CD4-positive, alpha-beta memory T cell (primary cell): Measurements from ENCODE around the gene IGHMBP2. TPM values are rescaled to one million over a fixed set of nuclear protein-coding genes. Genes with fewer than 3 reads are reported as not detected.

Source experiments
- polyA plus RNA-seq, 2 donors: library from polyadenylated mRNA; unstranded; fragments of 300-500 nt; fragmentation: Illumina TruSeq; gene quantifications; one replicate each; pipeline ENCODE4 v1.2.3, GENCODE V29; 2021
- total RNA-seq, 2 experiments: library from RNA; stranded (reverse); gene quantifications; one replicate each; pipeline ENCODE4 v1.2.3, GENCODE V29; 2021

Gene IGHMBP2
- total and polyA plus RNA-seq, 4 experiments from 2014 or later, result 3.8 to 37.6 (median 22.7) TPM

Other genes with a start within 250 kb of the IGHMBP2 start
- gene GAL, start 219.3 kb upstream of the IGHMBP2 start, total RNA-seq, result not detected
- gene GAL, start 219.3 kb upstream of the IGHMBP2 start, polyA plus RNA-seq, result not detected
- gene TESMIN, start 152.4 kb upstream of the IGHMBP2 start, total RNA-seq, result 1 to 10 TPM; 5.7 to 5.8 TPM
- 1 to 10 TPM; 2.6 to 3.4 TPM for gene TESMIN, start 152.4 kb upstream of the IGHMBP2 start, polyA plus RNA-seq
- gene CPT1A, start 62.0 kb upstream of the IGHMBP2 start, total RNA-seq, result 10 to 100 TPM; 29.3 to 35.5 TPM
- 1 to 10 TPM; 7.5 to 7.7 TPM for gene CPT1A, start 62.0 kb upstream of the IGHMBP2 start, polyA plus RNA-seq
- gene MRPL21, start 59 bp upstream of the IGHMBP2 start, total RNA-seq, result 10 to 100 TPM; 36.2 to 37.3 TPM
- gene MRPL21, start 59 bp upstream of the IGHMBP2 start, polyA plus RNA-seq, result 100 to 1,000 TPM; 105 to 151 TPM
- not detected for gene MRGPRD, start 77.1 kb downstream of the IGHMBP2 start, total RNA-seq
- under 1 TPM in 1 of 2 donors, not detected in 1; 0.48 TPM for gene MRGPRD, start 77.1 kb downstream of the IGHMBP2 start, polyA plus RNA-seq
- gene MRGPRF, start 109.4 kb downstream of the IGHMBP2 start, total RNA-seq, result not detected
- gene MRGPRF, start 109.4 kb downstream of the IGHMBP2 start, polyA plus RNA-seq, result not detected
- 10 to 100 TPM; 22.4 to 23.0 TPM for gene TPCN2, start 145.0 kb downstream of the IGHMBP2 start, total RNA-seq
- 1 to 10 TPM; 6.6 to 7.2 TPM for gene TPCN2, start 145.0 kb downstream of the IGHMBP2 start, polyA plus RNA-seq